Measurements from ENCODE around the gene SLC6A11.

SLC6A11 gene

GRCh38 chr3:10981031-10981430 is 165.0 kb downstream of the SLC6A11 start:
- DNase-seq (ENCODE audit: low read depth in 2 of 2), result no peak

- DNase-seq (ENCODE audit: low read depth in 2 of 2), result no peak
Observed at GRCh38 chr3:10981961-10982360, 165.9 kb downstream of the SLC6A11 start.

GRCh38 chr3:10982782-10983181 is 166.8 kb downstream of the SLC6A11 start:
- no peak for DNase-seq (ENCODE audit: low read depth in 2 of 2)

- DNase-seq (ENCODE audit: low read depth in 2 of 2), result no peak
Observed at GRCh38 chr3:10983219-10983916, 167.3 kb downstream of the SLC6A11 start.

GRCh38 chr3:10984371-10984896 is 168.4 kb downstream of the SLC6A11 start:
- DNase-seq (ENCODE audit: low read depth in 2 of 2), result no peak

GRCh38 chr3:10985181-10985580 is 169.2 kb downstream of the SLC6A11 start:
- no peak for DNase-seq (ENCODE audit: low read depth in 2 of 2)

GRCh38 chr3:10986592-10986991 is 170.6 kb downstream of the SLC6A11 start:
- DNase-seq (ENCODE audit: low read depth in 2 of 2), result no peak

GRCh38 chr3:10988001-10988665 is 172.1 kb downstream of the SLC6A11 start:
- no peak for DNase-seq (ENCODE audit: low read depth in 2 of 2)

GRCh38 chr3:10988991-10989484 is 173.0 kb downstream of the SLC6A11 start:
- DNase-seq (ENCODE audit: low read depth in 2 of 2), result no peak
